Muscle layer of colon (tissue), 2 donors: Measurements from ENCODE around the gene TENT4B.
"Not testable (repeated sequence)": the region's sequence is repeated elsewhere in the genome, so short reads cannot be mapped to it uniquely, and the experiment has no call there.

Source experiments
- H3K27ac ChIP-seq: one replicate; pipeline ENCODE4 v1.7.0; 2013; ENCODE audit warnings: low read depth, mild to moderate bottlenecking, low read length, moderate library complexity
- H3K27me3 ChIP-seq, 2 donors: one replicate each; pipeline ENCODE4 v1.7.0; 2013; ENCODE audit warnings: low read length in 2 of 2, mild to moderate bottlenecking in 2 of 2; ENCODE audit not compliant: insufficient read depth in 2 of 2, control insufficient read depth in 1 of 2
- H3K36me3 ChIP-seq: one replicate; pipeline ENCODE4 v1.7.0; 2013; ENCODE audit warnings: mild to moderate bottlenecking, low read length; ENCODE audit not compliant: insufficient read depth
- H3K4me1 ChIP-seq: one replicate; pipeline ENCODE4 v1.7.0; 2013; ENCODE audit warnings: mild to moderate bottlenecking, low read length; ENCODE audit not compliant: insufficient read depth
- H3K4me3 ChIP-seq, 2 donors: one replicate each; pipeline ENCODE4 v1.7.0; 2013; ENCODE audit warnings: low read length in 2 of 2, low read depth in 1 of 2, mild to moderate bottlenecking in 1 of 2, moderate library complexity in 1 of 2
- H3K9ac ChIP-seq: one replicate; pipeline ENCODE4 v1.7.0; 2013; ENCODE audit warnings: low read length
- H3K9me3 ChIP-seq: one replicate; pipeline ENCODE4 v1.7.0; 2013; ENCODE audit warnings: mild to moderate bottlenecking, low read length
- donor health status: abdominal sarcoma.
- donor health status: Adenocarcinoma of cecum.

The TENT4B gene

DNA sequence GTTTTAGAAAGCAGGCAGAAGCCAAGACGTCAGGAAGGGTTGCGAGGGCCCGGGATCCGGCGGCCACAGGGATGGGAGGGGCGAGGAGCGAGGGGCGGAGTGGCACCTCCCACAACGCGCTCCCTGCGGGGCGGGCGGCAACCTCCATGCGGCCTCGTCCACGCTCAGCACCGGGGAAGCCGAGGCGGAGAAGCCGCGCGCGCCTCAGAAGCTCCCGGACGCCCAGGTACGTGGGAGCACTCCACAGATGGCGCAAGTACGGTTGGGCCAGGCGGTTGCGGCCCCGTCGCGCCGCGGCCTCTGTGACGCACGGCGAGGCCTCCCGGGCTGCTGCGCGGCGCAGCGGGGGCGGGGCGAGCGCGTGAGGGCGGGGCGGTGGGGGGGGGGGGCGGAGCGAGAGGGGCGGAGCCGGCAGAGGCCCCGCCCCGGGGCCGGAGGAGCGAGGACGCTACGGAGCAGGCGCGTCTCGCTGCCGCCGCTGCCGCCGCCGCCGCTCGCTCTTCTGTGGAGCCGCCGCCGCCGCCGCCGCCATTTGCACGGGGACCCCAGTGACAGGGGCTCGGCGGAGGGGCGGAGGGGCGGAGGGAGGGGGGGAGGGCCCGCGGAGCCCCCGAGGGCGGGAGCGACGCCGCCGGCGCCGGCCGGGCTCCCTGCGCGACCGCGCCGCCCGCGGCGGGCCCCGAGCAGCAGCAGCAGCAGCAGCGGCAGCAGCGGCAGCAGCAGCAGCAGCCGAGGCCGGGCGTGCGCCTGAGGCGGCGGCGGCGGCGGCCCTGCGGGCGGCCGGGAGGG, at the start of gene TENT4B:
TENT4B (plus strand) TSS at position 500 of the 789 bp plus-strand sequence. CDS start 316 bp downstream, outside the sequence.
- H3K9ac ChIP-seq: peak within 1 kb of the TSS; percentile 42
- H3K27me3 ChIP-seq: no peaks in the 10 kb centered on the region
- H3K4me3 ChIP-seq: peak within 1 kb of the TSS; percentile 79 to 99
- no peaks in the 10 kb centered on the region for H3K36me3 ChIP-seq
- H3K4me1 ChIP-seq: peaks cover 17% of the 10 kb centered on the region
- H3K27ac ChIP-seq: peak within 1 kb of the TSS; percentile 92
- no peaks in the 10 kb centered on the region for H3K9me3 ChIP-seq

DNA sequence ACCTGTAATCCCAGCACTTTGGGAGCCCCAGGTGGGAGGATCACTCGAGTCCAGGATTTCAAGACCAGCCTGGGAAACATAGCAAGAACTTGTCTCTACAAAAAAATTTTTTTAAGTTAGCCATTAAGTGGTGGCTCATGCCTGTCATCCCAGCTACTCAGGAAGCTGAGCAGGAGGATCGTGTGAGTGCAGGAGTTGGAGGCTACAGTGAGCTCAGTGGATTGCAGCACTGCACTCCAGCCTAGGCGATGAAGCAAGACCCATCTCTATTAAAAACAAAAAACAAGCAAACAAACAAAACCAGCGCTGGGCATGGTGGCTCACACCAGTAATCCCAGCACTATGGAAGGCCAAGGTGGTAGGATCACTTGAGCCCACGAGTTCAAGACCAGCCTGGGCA, 49.3 kb upstream of the TENT4B start:
- Histone ChIP-seq H3K4me3 (no peak overlapping the region), H3K27ac (no peak overlapping the region), H3K9me3 (no peaks in the 10 kb centered on the region), H3K4me1 (no peaks in the 10 kb centered on the region), H3K9ac (no peak overlapping the region), H3K27me3 (no peaks in the 10 kb centered on the region), H3K36me3 (peaks cover 22% of the 10 kb centered on the region)

- Histone ChIP-seq H3K36me3 (no peaks in the 10 kb centered on the region), H3K27ac (no peak overlapping the region), H3K9me3 (no peaks in the 10 kb centered on the region), H3K27me3 (no peaks in the 10 kb centered on the region), H3K4me3 (no peak overlapping the region), H3K9ac (no peak overlapping the region), H3K4me1 (no peaks in the 10 kb centered on the region)
These were observed 38.6 kb upstream of the TENT4B start for GRCh38 chr16:50114357-50115129.

DNA sequence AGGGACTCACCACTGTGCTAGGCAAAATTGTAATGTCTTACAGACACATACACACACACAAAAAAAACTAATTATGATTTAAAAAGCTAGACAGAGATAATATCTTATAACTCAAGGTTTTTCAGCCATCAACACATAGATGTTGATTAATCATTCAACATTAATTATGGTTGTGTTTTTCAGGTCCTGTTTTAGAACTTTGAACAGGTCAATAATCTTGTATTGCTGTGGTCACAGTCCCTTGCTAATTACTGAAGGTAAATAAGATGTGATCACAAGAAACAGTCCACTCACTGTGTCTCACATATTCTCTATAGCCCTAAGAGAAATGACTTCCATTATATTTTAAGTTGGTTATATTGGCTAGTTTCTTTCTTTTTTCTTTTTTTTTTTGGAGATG, 32.4 kb upstream of the TENT4B start:
- Histone ChIP-seq H3K36me3 (no peaks in the 10 kb centered on the region), H3K27me3 (no peaks in the 10 kb centered on the region), H3K9ac (no peak overlapping the region), H3K4me3 (no peak overlapping the region), H3K9me3 (no peaks in the 10 kb centered on the region), H3K27ac (no peak overlapping the region), H3K4me1 (no peaks in the 10 kb centered on the region)

GRCh38 chr16:50121278-50121677, 31.8 kb upstream of the TENT4B start:
- Histone ChIP-seq H3K4me3 (no peak overlapping the region), H3K9me3 (no peaks in the 10 kb centered on the region), H3K4me1 (no peaks in the 10 kb centered on the region), H3K27me3 (no peaks in the 10 kb centered on the region), H3K9ac (no peak overlapping the region), H3K36me3 (no peaks in the 10 kb centered on the region), H3K27ac (no peak overlapping the region)

GRCh38 chr16:50121721-50122445, 31.2 kb upstream of the TENT4B start:
- Histone ChIP-seq H3K9me3 (no peaks in the 10 kb centered on the region), H3K27me3 (no peaks in the 10 kb centered on the region), H3K36me3 (no peaks in the 10 kb centered on the region), H3K4me1 (no peaks in the 10 kb centered on the region), H3K4me3 (no peak overlapping the region), H3K9ac (no peak overlapping the region), H3K27ac (no peak overlapping the region)

DNA sequence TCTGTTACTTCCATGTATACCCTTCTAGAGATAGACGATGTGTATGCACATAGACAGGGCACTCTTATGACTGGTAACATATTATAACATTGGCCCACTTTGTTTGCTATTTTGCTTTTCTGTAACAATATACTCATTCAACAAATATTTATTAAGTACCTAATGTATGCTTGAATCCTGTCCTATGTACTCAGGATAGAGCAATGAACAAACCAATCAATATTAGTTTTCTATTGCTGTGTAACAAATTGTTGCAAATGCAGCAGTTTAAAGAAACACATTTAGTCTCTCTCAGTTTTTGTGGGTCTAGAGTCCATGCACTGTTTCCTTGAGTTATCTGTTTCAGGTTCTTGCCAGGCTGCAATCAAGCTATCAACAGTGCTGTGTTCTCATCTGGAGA, 29.7 kb upstream of the TENT4B start:
- H3K36me3 ChIP-seq: no peaks in the 10 kb centered on the region

GRCh38 chr16:50124769-50125168, 28.3 kb upstream of the TENT4B start:
- Histone ChIP-seq H3K27ac (no peak overlapping the region), H3K4me3 (no peak overlapping the region), H3K36me3 (no peaks in the 10 kb centered on the region), H3K27me3 (no peaks in the 10 kb centered on the region), H3K4me1 (no peaks in the 10 kb centered on the region), H3K9me3 (no peaks in the 10 kb centered on the region), H3K9ac (no peak overlapping the region)

More for the DNA sequence above, 29.7 kb upstream of the TENT4B start:
- Histone ChIP-seq H3K9ac (no peak overlapping the region), H3K4me1 (no peaks in the 10 kb centered on the region), H3K27me3 (no peaks in the 10 kb centered on the region), H3K4me3 (no peak overlapping the region), H3K27ac (no peak overlapping the region), H3K9me3 (no peaks in the 10 kb centered on the region)

- no peaks in the 10 kb centered on the region for H3K4me1 ChIP-seq
- no peak overlapping the region for H3K9ac ChIP-seq
- no peak overlapping the region for H3K27ac ChIP-seq
- no peaks in the 10 kb centered on the region for H3K9me3 ChIP-seq
- no peaks in the 10 kb centered on the region for H3K27me3 ChIP-seq
- H3K36me3 ChIP-seq: no peaks in the 10 kb centered on the region
- no peak overlapping the region for H3K4me3 ChIP-seq
These were observed 26.9 kb upstream of the TENT4B start for GRCh38 chr16:50126183-50126582.

DNA sequence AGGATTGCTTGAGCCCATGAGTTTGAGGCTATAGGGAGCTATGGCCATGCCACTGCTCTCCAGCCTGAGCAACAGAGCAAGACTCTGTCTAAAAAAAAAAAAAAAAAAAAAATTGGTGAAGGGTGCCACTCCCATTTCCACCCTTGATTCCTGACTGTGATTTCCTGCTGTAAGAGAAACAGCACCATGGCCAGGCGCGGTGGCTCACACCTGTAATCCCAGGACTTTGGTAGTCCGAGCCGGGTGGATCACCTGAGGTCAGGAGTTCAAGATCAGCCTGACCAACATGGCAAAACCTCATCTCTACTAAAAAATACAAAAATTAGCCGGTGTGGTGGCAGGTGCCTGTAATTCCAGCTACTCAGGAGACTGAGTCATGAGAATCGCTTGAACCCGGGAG, 20.5 kb upstream of the TENT4B start:
- not testable (repeated sequence) for H3K4me1 ChIP-seq, H3K27me3 ChIP-seq, H3K9me3 ChIP-seq, H3K9ac ChIP-seq, H3K36me3 ChIP-seq, H3K4me3 ChIP-seq, H3K27ac ChIP-seq

- H3K9me3 ChIP-seq: no peaks in the 10 kb centered on the region
- H3K27ac ChIP-seq: no peak overlapping the region
- no peaks in the 10 kb centered on the region for H3K36me3 ChIP-seq
- H3K9ac ChIP-seq: no peak overlapping the region
- H3K4me1 ChIP-seq: no peaks in the 10 kb centered on the region
- no peak overlapping the region for H3K4me3 ChIP-seq
- H3K27me3 ChIP-seq: no peaks in the 10 kb centered on the region
These were observed 19.9 kb upstream of the TENT4B start for GRCh38 chr16:50133214-50133613.
